GM12864 (cell line): ENCODE data around the gene PLCD3.

ENCODE experiments used
- DNase-seq: peaks from one replicate; pipeline ENCODE4 v3.0.0-alpha.2; 2011; ENCODE audit warnings: low read depth
- H3K4me3 ChIP-seq: 2 replicates; pipeline ENCODE4 v1.5.1; 2011; ENCODE audit warnings: mild to moderate bottlenecking, low read depth, low read length, control low read depth
- TF ChIP-seq, protein P1 (sequence below): IDR thresholded peaks from 2 replicates; pipeline ENCODE4 v1.5.1; 2011; ENCODE audit warnings: low read depth, mild to moderate bottlenecking, moderate library complexity, low read length, control low read depth, inconsistent platforms; ENCODE audit errors: missing control alignments

PLCD3 gene

GRCh38 chr17:45160447-45161287 is 28.4 kb upstream of the PLCD3 start:
- H3K4me3 ChIP-seq, result peak overlapping the region; percentile 83
- no peak for DNase-seq
- TF ChIP-seq, protein P1, sequence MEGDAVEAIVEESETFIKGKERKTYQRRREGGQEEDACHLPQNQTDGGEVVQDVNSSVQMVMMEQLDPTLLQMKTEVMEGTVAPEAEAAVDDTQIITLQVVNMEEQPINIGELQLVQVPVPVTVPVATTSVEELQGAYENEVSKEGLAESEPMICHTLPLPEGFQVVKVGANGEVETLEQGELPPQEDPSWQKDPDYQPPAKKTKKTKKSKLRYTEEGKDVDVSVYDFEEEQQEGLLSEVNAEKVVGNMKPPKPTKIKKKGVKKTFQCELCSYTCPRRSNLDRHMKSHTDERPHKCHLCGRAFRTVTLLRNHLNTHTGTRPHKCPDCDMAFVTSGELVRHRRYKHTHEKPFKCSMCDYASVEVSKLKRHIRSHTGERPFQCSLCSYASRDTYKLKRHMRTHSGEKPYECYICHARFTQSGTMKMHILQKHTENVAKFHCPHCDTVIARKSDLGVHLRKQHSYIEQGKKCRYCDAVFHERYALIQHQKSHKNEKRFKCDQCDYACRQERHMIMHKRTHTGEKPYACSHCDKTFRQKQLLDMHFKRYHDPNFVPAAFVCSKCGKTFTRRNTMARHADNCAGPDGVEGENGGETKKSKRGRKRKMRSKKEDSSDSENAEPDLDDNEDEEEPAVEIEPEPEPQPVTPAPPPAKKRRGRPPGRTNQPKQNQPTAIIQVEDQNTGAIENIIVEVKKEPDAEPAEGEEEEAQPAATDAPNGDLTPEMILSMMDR, result peak; percentile 29

- TF ChIP-seq, protein P1, result no peak
- no peak for DNase-seq
- no peak overlapping the region for H3K4me3 ChIP-seq
Observed at GRCh38 chr17:45156242-45156641, 23.9 kb upstream of the PLCD3 start.

GRCh38 chr17:45155483-45155882 is 23.2 kb upstream of the PLCD3 start:
- H3K4me3 ChIP-seq, result no peak overlapping the region
- DNase-seq, result no peak
- TF ChIP-seq, protein P1, result no peak

DNA sequence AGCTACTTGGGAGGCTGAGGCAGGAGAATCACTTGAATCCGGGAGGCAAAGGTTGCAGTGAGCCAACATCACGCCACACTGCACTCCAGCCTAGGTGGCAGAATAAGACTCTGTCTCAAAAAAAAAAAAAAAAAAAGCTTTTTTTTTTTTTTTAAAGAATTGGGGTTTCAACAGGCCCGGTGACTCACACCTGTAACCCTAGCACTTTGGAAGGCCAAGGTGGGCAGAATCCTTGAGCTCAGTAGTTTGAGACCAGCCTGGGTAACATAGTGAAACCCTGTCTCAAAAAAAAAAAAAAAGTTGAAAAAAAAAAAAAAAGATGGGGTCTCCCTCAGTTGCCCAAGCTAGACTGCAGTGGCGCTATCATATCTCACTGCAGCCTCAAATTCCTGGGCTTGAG is 22.7 kb upstream of the PLCD3 start:
- TF ChIP-seq, protein P1, result no peak
- DNase-seq, result no peak
- H3K4me3 ChIP-seq, result no peak overlapping the region

DNA sequence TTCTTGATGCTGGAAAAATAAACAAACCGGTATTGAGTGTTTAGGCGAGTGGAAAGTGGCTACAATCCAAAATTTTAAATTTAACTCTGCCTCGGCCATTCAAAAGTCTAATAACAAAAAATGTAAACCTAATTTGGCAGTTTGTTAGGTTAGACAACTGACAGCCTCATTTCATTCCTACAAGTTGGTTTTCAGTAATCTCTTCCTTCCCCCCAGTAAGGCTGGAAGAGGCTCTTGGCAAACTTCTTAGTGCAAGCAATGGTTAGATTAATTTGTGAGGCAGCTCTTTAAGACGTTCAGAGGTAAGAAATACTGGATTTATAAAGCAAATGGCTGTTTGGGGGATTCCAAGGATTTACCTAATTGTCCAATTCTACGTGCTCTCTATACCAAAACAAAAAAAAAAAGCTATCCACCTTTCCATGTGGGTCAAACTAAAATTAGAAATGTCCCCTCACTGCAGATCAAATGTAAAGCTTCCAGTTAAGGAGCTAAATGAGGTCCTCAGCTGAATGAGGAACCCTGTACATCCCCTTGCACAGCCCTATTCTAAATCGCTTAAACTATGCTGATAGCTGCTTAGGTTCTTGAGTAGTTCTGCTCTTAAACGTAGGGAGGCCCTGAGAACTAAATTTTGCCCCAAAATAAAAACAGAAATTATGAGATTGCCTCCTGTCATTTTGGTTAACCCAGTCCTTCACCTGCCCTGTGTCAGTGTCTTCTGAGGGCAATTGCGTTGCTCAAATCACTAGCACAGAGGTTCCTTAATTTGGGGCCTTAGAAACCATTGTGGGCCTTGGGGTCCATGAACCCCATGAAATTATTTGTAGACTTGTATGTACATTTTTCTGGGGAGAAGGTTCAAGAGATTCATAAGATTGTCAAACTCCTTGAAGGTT is 18.8 kb upstream of the PLCD3 start:
- peak overlapping the region; percentile 74 for H3K4me3 ChIP-seq
- TF ChIP-seq, protein P1, result no peak
- DNase-seq, result no peak

DNA sequence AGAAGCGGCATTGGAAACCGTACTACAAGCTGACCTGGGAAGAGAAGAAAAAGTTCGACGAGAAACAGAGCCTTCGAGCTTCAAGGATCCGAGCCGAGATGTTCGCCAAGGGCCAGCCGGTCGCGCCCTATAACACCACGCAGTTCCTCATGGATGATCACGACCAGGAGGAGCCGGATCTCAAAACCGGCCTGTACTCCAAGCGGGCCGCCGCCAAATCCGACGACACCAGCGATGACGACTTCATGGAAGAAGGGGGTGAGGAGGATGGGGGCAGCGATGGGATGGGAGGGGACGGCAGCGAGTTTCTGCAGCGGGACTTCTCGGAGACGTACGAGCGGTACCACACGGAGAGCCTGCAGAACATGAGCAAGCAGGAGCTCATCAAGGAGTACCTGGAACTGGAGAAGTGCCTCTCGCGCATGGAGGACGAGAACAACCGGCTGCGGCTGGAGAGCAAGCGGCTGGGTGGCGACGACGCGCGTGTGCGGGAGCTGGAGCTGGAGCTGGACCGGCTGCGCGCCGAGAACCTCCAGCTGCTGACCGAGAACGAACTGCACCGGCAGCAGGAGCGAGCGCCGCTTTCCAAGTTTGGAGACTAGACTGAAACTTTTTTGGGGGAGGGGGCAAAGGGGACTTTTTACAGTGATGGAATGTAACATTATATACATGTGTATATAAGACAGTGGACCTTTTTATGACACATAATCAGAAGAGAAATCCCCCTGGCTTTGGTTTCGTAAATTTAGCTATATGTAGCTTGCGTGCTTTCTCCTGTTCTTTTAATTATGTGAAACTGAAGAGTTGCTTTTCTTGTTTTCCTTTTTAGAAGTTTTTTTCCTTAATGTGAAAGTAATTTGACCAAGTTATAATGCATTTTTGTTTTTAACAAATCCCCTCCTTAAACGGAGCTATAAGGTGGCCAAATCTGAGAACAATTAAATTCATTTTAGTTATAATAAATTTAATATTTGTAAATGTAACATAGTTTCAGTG is 17.7 kb upstream of the PLCD3 start:
- H3K4me3 ChIP-seq, result peak overlapping the region; percentile 74
- no peak for DNase-seq
- TF ChIP-seq, protein P1, result no peak
